NCI-H774 (cell line): Measurements from ENCODE around the gene OBSCN.
"Not testable (repeated sequence)": the region's sequence is repeated elsewhere in the genome, so short reads cannot be mapped to it uniquely, and the experiment has no call there.

Source experiments
- DNase-seq: peaks from one replicate; lab custom pipeline; 2025; lab: John Stamatoyannopoulos, UW

OBSCN gene

GRCh38 chr1:228212966-228213844, 5.4 kb downstream of the OBSCN start:
- peak; percentile 85 for DNase-seq

- DNase-seq, result no peak
Measured at GRCh38 chr1:228213917-228214808, 6.3 kb downstream of the OBSCN start.

- DNase-seq, result no peak
Measured at GRCh38 chr1:228214921-228215662, 7.2 kb downstream of the OBSCN start.

- DNase-seq, result no peak
Measured at GRCh38 chr1:228215663-228216116, 7.8 kb downstream of the OBSCN start.

GRCh38 chr1:228216371-228217320, 8.8 kb downstream of the OBSCN start:
- DNase-seq, result no peak

- DNase-seq, result no peak
Measured at GRCh38 chr1:228217551-228218344, 9.9 kb downstream of the OBSCN start.

GRCh38 chr1:228218513-228219244, 10.8 kb downstream of the OBSCN start:
- no peak for DNase-seq

GRCh38 chr1:228219245-228219961, 11.6 kb downstream of the OBSCN start:
- no peak for DNase-seq

- no peak for DNase-seq
Measured at GRCh38 chr1:228219962-228220780, 12.3 kb downstream of the OBSCN start.

GRCh38 chr1:228221097-228221496, 13.3 kb downstream of the OBSCN start:
- DNase-seq, result not testable (repeated sequence)

GRCh38 chr1:228222548-228222947, 14.7 kb downstream of the OBSCN start:
- no peak for DNase-seq

- DNase-seq, result no peak
Measured at GRCh38 chr1:228224198-228225164, 16.6 kb downstream of the OBSCN start.

GRCh38 chr1:228225165-228225710, 17.4 kb downstream of the OBSCN start:
- DNase-seq, result no peak

GRCh38 chr1:228225740-228226139, 17.9 kb downstream of the OBSCN start:
- no peak for DNase-seq

- no peak for DNase-seq
Measured at GRCh38 chr1:228226141-228226874, 18.5 kb downstream of the OBSCN start.
